GM19238 (cell line): ENCODE results near the gene DHRS7.

Experiments used
- DNase-seq: peaks from one replicate; pipeline ENCODE4 v3.0.0; 2011; ENCODE audit warnings: low spot score; ENCODE audit not compliant: insufficient read length

DHRS7 gene

GRCh38 chr14:60184905-60185555 lies 19.8 kb upstream of the DHRS7 start:
- DNase-seq = no peak

- DNase-seq = no peak
Measured at GRCh38 chr14:60184146-60184904, 19.1 kb upstream of the DHRS7 start.

- DNase-seq = no peak
Measured at GRCh38 chr14:60183741-60184140, 18.5 kb upstream of the DHRS7 start.

DNA sequence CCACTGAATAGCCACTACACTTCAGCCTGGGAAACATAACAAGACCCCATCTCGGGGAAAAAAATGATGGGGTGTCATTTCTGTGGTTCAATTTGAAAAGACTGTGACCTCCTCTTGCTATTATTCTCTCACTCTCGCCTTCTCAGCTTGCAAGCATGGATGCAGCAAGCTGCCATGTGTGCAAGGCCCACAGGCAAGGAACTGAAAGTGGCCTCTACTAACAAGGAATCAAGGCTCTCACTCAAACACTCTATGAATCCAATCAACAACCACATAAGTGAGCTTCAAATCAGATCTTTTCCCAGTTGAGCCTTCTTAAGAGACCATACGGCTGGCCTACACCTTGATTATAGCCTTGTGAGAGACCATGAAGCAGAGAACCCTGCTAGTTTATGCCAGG lies 17.9 kb upstream of the DHRS7 start:
- no peak for DNase-seq

- DNase-seq = no peak
Measured at GRCh38 chr14:60179431-60179869, 14.3 kb upstream of the DHRS7 start.

DNA sequence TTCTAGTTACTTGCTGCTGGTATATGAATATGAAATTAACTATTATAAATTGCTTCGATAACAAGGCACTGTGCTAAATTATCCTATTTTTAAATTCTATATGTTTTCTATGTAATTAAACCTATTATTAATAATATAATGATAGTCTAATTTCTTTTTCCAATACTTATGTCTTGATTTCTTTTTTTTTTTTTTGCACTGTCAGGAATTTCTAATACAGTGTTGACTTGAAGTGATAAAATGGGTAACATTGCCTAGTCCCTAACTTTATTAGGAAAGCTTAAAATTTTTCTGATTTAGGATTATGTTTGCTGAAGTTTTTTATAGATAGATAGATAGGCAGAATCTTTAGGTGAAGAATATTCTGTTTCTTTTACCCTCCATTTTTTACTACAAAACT lies 13.6 kb upstream of the DHRS7 start:
- no peak for DNase-seq

- DNase-seq = no peak
Measured at GRCh38 chr14:60178164-60178563, 13.0 kb upstream of the DHRS7 start.

- no peak for DNase-seq
Measured at GRCh38 chr14:60175255-60175902, 10.2 kb upstream of the DHRS7 start.

DNA sequence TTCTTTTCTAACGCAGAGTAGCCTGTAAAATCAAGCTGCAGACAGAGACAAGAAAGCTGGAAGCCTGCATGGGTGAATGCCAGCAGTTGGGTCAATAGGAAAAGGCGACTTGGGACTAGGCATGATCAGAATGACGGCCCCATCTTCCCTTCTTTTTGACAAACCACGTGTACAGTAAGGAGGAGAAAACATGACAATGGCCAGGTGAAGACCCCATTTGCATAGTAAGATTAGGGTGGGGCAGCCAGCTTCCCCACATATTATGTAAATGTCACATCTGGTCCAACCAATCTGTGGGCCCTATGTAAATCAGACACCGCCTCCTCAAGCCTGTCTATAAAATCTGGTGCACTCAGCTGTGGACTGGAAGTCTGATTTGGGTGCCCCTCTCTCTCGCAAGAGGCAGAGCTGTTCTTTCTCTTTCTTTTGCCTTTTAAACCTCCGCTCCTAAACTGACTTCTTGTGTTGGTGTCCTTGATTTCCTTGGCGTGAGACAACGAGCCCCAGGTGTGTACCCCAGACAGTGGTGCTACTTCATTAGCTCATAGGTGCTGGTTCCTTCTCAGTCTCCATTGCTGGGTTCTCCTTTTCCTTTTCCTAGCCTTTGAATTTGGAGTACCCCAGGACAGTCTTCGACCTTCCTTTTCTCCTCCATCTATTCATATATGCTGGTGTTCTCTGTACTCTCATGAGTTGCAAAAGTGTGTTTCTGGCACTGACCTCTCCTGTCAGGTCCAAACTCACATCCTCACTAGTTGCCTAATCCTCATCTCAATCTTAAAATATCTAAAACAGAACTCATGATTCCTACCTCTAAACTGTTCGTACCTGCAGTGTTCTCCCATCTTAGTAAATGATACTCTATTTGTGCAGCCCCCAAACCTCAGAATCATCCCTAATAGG lies 9.4 kb upstream of the DHRS7 start:
- DNase-seq = no peak

DNA sequence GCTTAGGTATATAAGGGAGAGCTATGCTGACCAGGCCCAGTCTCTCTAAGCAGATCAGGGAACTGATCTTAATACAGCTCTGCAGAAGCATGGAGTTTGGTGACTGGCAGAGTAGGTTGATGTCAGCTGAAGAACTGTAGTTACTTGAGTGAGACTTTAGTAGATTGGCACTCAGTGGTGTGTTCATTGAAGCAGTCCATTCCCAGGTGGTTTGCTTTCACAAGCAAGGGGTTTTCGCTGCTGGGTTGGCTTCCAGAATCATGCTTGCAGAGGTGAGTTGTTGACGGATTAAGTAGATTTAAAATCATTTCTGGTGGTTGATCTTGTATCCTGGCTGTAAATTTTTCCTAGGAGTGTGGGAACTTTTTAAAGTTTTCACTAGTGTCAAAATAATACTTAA lies 6.5 kb upstream of the DHRS7 start:
- DNase-seq = no peak

DNA sequence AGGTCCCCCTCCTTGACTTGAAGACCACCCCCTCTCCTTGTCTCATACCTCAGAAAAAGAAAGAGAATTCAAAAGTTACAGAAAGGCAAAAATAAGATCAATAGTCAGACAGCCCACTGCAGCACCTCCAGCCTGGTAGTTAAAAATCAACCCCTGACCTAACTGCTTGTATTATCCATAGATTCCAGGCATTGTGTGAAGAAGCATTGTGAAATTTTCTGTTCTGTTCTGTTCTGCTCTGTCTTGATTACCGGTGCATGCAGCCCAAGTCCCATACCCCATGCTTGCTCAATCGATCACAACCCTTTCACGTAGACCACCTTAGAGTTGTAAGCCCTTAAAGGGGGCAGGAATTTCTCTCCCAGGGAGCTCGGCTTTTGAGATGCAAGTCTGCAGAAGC lies 5.8 kb upstream of the DHRS7 start:
- no peak for DNase-seq

GRCh38 chr14:60169722-60170121 lies 4.5 kb upstream of the DHRS7 start:
- no peak for DNase-seq

DNA sequence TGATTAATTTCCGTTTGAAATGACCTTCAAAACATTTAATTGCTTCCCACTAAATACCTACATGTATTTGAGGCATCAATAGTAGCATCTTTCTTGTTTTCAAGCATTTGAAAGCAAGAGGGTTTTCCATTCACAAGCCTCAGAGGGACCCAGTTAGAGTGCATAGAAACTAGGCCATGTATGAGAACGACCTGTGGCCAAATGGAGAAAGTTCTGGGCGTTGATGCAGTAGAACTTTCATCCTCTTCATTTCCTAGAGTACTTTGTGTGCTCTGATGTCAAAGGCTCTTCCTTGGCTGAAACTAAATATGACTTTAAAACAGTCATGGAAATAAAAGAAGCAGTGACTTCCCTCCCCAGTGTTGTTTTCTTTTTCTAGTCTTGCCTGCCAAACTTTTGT lies 944 bp upstream of the DHRS7 start:
- DNase-seq = no peak

DNA sequence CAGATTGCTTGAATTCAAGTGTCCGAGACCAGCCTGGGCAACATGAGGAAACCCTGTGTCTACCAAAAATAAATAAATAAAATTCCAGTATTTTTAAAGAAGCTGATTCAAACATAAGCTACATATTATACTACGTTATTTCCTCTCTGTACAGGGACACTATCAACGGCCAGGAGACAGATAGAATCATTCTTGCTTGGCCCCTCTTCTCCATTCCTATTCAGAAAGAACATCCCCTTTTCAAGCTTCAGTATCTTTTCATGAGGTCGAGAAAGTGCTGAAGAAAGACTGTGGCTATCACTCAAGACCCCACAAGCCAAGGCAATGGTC lies 314 bp upstream of the DHRS7 start:
- no peak for DNase-seq

- no peak for DNase-seq
Measured at GRCh38 chr14:60164404-60164711, 840 bp downstream of the DHRS7 start.

- DNase-seq = no peak
Measured at GRCh38 chr14:60163693-60164092, 1.5 kb downstream of the DHRS7 start.

GRCh38 chr14:60161196-60162107 lies 3.7 kb downstream of the DHRS7 start:
- no peak for DNase-seq

DNA sequence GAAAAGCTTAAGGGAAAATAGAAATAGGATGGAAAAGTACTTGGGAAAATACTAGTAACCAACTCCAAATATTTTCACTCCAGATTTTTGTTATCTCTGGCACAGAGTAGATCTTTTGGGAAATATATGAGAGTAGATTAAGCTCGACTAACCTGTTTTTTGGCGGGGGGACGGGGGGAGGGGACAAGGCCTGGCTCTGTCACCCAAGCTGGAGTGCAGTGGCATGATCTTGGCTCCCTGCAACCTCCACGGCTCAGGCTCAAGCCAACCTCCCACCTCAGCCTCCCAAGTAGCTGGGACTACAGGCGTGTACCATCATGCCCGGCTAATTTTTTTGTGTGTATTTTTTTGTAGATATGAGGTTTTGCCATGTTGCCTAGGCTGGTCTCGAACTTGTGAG lies 4.8 kb downstream of the DHRS7 start:
- no peak for DNase-seq

DNA sequence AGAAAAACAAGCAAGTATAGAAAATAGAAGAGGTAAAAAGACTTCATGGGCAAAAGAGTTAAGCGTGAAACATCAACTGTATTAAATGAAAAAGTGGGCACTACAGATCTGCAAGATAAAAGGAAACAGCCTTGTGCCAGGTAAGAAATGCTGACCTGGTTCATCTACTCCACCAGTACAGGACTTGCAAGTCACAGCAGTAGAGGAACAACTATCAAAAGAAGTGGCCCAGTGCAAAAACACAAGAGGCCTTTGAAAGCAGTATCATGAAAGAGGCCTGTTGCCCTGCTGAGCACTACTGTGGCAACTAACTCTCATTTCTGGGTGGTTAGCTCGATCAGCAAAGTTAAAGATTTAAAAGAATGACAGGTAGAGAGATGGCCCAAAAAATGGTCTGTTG lies 10.5 kb downstream of the DHRS7 start:
- DNase-seq = no peak

DNA sequence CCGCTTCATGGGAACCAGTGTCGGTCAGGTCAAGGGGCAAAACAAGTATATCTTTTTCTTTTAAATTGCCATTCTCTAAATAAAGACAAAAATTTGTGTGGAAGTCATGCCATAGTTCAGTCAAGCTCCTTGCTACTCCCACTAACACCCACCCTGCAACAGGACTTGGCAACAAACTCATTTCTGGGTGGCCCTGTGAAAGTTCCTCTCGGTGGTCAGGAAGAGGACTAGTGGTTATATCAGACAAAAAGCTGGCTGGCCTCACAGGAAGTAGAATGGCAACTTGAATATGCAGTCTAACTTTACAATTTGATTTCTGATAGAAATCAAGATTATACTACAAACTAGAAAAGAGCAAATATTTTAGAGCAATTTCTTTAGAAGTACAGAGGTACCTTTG lies 11.2 kb downstream of the DHRS7 start:
- DNase-seq = no peak

DNA sequence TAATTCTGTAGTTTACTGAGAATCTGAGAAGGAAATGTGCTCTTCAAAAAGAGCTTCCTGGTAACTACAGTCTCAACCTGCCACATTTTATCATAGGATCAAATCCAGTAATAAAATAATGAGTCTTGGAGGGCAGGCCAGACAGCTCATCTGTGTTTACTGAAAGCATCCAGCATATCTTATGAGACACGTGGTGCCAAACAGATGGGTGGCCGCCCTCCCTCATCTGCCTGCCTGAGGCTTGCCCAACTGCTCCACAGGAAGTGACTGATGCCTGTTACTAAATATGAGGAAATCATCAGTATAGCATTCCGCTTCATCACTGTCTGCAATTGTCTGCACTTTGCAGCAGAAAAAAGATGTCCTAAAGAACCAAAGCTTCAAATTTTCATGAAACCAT lies 13.5 kb downstream of the DHRS7 start:
- peak; percentile 13 for DNase-seq
